Measurements from ENCODE around the gene SGCD. TPM values are rescaled to one million over a fixed set of nuclear protein-coding genes. Genes with fewer than 3 reads are reported as not detected.

Gene SGCD
- total and polyA plus RNA-seq, 11 donors: 17.4 to 150 (median 76.9) TPM

DNA sequence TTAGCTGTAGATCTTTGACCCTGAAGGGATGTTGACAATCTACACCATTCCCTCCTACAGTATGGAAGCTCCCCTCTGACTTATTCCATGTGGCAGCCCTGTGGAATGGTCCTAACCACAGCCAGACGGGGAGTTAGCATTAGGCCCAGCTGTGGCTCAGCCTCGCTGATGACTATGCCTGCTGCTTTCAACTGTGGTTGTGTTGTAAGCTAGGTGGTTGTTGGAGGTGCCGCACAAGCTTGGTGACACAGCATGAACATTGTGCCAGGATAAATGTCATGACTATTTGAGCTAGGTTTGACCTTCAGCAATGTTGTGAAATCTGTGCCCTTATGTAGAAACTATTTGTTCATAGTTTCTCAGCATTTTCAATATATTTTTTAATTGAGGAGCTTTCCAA is 40.6 kb downstream of the SGCD start:
- Histone ChIP-seq H3K9me3 (no peaks in the 10 kb centered on the region), H3K27me3 (no peaks in the 10 kb centered on the region), H3K4me3 (no peak overlapping the region), H3K36me3 (peaks cover 0 to 14% (median 5%) of the 10 kb centered on the region in 9 donors), H3K27ac (no peak overlapping the region), H3K4me1 (peaks cover 0 to 28% (median 1%) of the 10 kb centered on the region in 12 donors)
- 56 to 78% (median 69%) methylated on average over 3 of the region's 3 CpGs for WGBS, 4 donors
- DNase-seq (peak in 1 of 5 donors; percentile 50), ATAC-seq (peak; percentile 16 to 90 (median 73))
- intact Hi-C loops (cut with DNase I): no loop called here
- TF ChIP-seq, protein P1, sequence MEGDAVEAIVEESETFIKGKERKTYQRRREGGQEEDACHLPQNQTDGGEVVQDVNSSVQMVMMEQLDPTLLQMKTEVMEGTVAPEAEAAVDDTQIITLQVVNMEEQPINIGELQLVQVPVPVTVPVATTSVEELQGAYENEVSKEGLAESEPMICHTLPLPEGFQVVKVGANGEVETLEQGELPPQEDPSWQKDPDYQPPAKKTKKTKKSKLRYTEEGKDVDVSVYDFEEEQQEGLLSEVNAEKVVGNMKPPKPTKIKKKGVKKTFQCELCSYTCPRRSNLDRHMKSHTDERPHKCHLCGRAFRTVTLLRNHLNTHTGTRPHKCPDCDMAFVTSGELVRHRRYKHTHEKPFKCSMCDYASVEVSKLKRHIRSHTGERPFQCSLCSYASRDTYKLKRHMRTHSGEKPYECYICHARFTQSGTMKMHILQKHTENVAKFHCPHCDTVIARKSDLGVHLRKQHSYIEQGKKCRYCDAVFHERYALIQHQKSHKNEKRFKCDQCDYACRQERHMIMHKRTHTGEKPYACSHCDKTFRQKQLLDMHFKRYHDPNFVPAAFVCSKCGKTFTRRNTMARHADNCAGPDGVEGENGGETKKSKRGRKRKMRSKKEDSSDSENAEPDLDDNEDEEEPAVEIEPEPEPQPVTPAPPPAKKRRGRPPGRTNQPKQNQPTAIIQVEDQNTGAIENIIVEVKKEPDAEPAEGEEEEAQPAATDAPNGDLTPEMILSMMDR (IDR thresholded peaks at IDR 0.05): no peak

DNA sequence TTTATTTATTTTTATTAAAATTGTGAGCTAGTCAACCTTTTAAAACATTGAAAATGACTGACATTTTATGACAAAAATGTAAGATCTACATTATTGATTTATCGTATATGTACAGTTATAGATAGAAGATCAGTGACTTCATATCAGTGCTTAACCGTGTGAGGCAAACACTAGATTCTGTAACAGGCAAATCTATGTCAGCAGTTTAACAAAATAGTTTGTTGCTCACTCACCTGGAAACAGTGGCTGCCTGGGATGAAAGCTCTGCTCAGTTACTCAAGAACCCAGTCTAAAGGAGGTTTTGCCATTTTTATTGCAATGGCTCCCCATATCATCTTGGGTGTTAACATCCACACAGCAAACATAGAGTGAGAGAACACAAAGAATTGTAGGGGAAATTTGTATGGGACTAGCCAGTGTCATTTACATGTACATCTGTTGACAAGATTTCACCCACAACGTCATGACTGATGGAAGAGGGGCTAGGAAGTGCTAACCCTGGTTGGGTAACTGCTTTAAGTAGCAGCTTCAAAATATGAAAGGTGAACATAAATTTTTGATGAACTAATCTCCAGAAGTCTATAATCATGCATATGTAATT is 49.0 kb downstream of the SGCD start:
- peaks cover 0 to 19% (median 3%) of the 10 kb centered on the region in 12 donors for H3K4me1 ChIP-seq
- DNase-seq (no peak), ATAC-seq (no peak)
- H3K4me3 ChIP-seq: no peak overlapping the region
- WGBS, 4 donors: 45 to 68% (median 49%) methylated on average over 3 of the region's 3 CpGs
- TF ChIP-seq, protein P1 (IDR thresholded peaks at IDR 0.05): no peak
- intact Hi-C loops (cut with DNase I): no loop called here
- no peaks in the 10 kb centered on the region for H3K27me3 ChIP-seq
- no peaks in the 10 kb centered on the region for H3K36me3 ChIP-seq
- no peaks in the 10 kb centered on the region for H3K9me3 ChIP-seq
- H3K27ac ChIP-seq: no peak overlapping the region

- TF ChIP-seq, protein P1 (IDR thresholded peaks at IDR 0.05): no peak
- TF ChIP-seq POLR2A (IDR thresholded peaks at IDR 0.05): no peak
- Histone ChIP-seq H3K27me3 (no peaks in the 10 kb centered on the region), H3K4me1 (peaks cover 0 to 25% (median 6%) of the 10 kb centered on the region in 12 donors), H3K36me3 (no peaks in the 10 kb centered on the region), H3K9me3 (no peaks in the 10 kb centered on the region), H3K4me3 (no peak overlapping the region), H3K27ac (no peak overlapping the region)
- DNase-seq (no peak), ATAC-seq (no peak)
- intact Hi-C loops (cut with DNase I): no loop called here
These were observed 49.8 kb downstream of the SGCD start for GRCh38 chr5:156376751-156377150.

GRCh38 chr5:156378159-156378558 is 51.2 kb downstream of the SGCD start:
- no peak for ATAC-seq
- Histone ChIP-seq H3K4me1 (peaks cover 0 to 30% (median 8%) of the 10 kb centered on the region in 12 donors), H3K27me3 (no peaks in the 10 kb centered on the region), H3K27ac (no peak overlapping the region), H3K36me3 (no peaks in the 10 kb centered on the region), H3K4me3 (no peak overlapping the region), H3K9me3 (no peaks in the 10 kb centered on the region)
- TF ChIP-seq, protein P1 (IDR thresholded peaks at IDR 0.05): no peak
- no peak for TF ChIP-seq POLR2A (IDR thresholded peaks at IDR 0.05)
- 81 to 85% (median 83%) methylated on average over 2 of the region's 2 CpGs for WGBS, 4 donors
- intact Hi-C loops (cut with DNase I): no loop called here
- DNase-seq: no peak

Data from heart left ventricle (tissue), 16 donors.